HG03280 (cell line): ENCODE data around the gene MTX3.

Experiments used
- ATAC-seq: cut with Tn5 transposase; IDR thresholded peaks from one replicate; pipeline ENCODE4 v1.9.1; 2021; ENCODE audit warnings: mild to moderate bottlenecking, moderate library complexity; ENCODE audit not compliant: unreplicated experiment

Gene MTX3

DNA sequence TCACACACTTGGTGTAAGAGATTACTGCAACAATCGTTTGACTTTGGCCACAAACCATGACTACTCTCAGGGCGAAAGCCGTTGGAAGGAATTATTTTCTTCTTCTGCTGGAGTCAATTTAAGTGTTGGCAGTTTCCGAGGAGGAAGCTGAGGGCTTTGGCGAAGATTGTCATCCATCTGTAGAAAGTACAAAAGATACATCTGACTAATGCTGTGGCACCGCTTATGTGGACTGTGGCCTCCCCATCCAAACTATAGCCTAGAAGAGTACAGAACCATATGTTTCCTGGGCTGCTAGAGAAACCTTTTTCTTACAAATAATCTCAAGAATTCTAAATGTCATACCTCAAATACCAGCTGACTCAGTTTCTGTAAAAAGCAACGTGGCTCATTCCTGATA lies 7.4 kb downstream of the MTX3 start:
- ATAC-seq, result no peak

GRCh38 chr5:79982136-79982535 lies 8.9 kb downstream of the MTX3 start:
- ATAC-seq, result no peak

DNA sequence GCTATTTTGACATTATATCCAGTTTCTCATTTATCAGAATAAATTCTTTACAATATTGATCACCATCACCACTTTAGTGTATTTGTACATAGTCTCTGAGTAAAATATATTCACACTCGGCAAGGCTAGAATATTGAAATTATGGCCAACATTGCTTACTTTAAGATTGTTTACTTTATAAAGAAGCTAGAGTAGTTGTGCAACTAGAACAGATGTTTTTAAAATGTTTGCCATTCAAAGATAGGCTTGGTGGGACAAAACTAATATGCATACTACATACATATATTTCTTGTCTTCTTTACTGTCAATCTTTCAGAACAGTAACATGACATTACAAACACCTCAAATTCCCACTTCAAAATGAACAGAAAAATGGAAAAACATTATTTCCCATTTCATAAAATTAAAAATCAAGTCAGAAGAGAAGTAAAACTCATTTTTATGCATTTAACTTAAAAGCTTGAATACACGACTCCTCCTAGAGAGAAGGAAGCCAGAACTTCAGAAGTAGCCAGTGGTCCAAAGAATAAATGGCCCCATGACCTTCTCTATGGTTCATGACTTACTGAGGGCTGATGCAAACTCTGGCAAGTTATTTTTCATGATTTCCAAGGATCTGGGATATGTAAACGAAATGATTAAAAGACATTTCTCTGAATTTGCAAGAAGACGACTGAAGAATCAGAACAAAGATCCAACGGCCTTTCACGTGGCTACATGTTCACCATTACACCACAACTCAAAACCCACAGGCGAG lies 14.1 kb downstream of the MTX3 start:
- no peak for ATAC-seq

DNA sequence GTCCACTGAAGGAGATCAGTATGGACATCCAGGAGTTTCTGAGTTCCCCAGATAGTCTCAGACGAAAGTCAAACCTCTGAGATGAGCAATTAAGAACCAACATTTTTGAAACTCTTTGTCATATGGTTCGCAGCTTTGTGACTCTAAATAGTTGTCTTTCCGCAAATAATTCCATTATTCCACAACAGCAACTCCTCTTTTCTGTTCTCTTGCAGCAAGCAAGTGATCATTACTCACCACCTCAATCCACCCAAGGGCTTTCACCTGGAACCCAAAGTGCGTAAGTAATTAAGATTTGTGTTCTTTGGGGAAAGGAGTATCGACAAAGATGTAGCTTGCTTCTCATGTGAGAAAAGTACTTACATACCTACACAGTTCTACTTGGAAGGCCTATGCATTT lies 15.6 kb downstream of the MTX3 start:
- ATAC-seq, result no peak

DNA sequence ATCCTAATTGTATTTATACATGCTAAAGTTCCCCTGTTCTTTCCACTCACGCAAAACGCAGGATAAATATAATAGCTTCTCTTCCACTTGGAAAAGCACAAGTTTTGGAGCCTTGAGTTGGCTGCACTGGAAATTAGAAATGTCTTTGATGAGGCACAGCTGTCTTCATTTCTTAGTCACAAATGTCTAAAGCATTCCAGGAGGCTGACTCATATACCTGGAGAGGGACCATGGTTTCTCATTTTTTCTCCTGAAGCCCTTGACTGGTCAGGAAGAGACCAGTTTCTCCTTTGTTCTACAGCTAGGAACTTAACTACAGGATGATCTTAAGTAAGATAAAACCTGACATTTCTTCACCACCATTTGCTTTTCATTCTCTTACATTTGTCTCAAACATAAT lies 16.2 kb downstream of the MTX3 start:
- ATAC-seq, result no peak

DNA sequence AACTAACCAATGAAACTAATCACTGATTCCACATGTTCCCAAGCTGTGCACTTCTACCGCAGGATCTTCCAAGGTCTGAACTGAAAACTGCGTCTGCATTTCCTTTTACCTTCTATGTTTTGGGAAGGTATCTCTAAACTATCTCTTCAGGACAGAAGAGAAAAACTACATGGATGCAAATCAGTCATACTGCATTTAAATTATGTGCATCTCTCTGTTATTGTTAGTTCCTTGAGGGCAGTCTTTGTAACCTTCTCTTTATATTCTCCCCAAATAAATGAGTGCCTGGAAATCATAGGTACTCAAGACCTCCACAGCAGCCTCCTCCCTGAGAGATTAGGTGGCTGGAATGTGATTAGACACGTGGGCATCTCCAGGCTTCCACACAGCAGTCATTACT lies 17.1 kb downstream of the MTX3 start:
- ATAC-seq, result no peak

DNA sequence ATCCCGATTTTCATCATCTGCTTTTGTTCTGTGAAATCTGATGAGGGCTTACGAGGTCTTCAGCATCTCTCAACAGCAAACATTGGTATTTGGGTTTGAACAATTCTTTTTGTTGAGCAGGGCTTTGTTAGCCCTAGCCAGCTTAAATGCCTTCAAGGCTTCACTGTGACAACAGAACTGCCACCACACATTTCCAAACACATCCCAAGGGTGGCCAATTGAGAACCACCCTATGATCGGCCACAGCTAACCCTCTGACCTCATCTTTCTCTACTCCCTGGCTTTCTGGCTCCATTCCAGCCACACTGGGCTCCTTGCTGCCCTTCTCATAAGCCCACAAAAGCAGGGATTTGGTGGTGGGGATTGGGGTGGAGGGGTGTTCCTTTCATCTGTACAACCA lies 17.6 kb downstream of the MTX3 start:
- ATAC-seq, result no peak

DNA sequence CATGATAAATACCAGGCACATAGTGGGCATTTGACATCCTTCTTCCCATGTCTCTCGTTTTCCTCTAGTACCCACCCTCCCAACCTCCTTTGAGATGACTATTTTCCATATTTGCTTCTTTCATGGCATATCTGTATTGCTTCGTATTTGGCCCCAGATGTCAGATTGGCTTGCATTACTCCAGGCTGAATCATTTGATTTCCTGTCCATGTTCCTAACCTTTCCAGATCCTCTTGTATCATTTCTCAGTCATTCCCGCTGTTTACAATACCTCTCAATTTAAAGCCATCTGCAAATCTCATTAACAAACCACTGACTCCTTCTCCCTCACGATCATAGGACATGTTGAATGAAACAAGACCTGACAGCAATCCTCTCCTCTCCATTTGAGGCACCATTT lies 19.9 kb downstream of the MTX3 start:
- ATAC-seq, result no peak

- ATAC-seq, result no peak
Measured at GRCh38 chr5:79966448-79966847, 24.6 kb downstream of the MTX3 start.

GRCh38 chr5:79964136-79964535 lies 26.9 kb downstream of the MTX3 start:
- ATAC-seq, result no peak

DNA sequence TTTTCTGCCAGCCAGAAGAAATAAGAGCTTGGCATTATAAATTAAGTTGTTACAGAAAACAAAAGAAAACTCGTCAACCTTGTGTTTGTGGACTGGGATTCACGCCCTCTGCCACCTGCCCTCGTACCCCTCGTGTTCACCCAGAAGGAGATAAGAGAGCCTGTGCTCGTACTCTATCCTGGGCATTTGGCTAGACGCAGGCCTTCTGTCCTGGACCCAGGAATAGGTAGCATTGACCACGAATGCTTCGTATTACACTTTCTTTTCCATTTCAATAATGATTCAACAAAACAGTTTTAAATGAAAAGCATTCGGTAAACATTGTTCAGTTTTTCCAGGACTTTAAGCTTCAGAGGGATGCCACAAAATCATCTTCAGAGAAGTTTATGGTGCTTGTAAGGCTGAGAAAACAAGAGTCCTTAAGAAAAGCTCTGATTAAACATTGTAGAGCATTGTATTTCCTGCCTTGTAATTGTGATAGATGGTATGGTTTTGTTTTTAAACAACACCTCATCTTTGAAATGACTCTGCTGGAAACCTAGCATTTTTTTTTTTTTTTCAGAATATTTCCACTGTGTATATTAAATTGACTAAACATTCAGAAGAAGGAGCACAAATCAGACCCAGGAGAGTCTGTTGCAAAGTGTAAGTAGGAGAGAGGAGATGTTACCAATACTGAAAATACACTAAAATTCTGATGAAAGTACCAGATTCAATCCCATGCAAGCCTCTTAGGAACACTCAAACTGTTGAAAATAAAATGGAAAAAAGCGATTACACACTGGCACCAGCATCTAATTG lies 27.6 kb downstream of the MTX3 start:
- no peak for ATAC-seq

DNA sequence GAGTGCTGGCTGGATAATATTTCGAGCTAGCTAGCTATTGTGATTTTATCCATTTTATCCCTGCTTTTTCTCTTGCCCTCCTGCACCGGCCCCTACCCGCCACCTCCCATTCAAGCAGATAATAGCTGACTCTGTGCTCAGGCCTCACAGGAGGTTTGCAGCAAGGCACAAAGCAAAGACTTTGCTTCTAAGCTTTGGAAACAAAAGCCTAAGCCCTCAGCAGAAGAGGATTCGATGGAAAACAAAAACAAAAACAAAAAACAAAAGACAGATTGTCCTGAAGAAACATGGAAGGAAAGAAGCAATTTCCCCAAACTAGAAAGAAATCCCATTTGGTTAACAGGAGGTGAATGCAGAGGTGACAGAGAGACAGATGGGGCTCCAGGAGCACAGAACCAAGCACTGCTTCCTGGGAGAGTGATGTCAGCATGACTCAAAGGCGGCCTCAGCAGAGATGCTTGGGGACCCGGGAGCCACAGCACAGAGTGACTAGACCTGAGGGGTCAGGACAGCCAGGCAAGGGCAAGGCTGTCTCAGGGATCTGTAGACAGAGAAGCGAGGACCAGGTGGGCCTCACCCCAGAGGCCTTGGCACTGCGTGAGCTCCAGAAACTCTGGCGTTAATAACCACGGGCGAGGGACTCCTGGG lies 28.4 kb downstream of the MTX3 start:
- no peak for ATAC-seq

- no peak for ATAC-seq
Measured at GRCh38 chr5:79961716-79962574, 29.1 kb downstream of the MTX3 start.

DNA sequence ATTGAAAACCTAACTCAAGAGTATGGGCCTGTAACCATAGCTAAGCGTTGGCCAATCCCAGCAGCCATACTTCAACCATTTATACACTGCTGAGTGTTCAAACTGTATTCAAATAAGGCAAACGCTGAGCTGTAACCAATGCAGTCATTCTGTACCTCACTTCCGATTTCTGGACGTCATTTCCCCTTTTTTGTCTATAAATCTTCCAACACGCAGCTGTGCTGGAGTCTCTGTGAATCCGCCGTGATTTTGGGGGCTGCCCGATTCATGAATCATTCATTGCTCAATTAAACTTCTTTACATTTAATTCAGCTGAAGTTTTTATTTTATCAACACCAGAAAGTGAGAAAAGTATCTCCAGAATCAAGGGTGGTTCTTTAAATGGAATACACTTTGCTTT lies 31.7 kb downstream of the MTX3 start:
- ATAC-seq, result no peak

- no peak for ATAC-seq
Measured at GRCh38 chr5:79955941-79956670, 35.0 kb downstream of the MTX3 start.

- ATAC-seq, result no peak
Measured at GRCh38 chr5:79955356-79955895, 35.6 kb downstream of the MTX3 start.

DNA sequence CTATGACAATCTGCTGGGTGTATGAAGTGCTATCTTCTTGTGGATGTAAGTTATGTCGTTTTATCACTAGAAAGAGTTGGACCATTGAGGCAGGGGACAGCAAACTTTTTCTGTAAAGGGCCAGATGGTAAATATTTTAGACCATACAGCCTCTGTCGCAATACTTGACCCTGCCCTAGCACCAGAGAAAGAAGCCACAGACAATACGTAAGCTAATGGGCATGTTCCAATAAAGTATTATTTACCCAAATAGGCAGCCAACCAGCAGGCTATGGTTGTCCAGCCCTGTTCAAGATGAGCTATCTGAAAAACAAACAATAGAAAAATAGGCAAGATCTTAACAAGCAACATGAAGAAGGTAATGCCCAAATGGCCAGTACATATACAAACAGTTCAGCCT lies 36.4 kb downstream of the MTX3 start:
- no peak for ATAC-seq

GRCh38 chr5:79947567-79947966 lies 43.5 kb downstream of the MTX3 start:
- ATAC-seq, result no peak

GRCh38 chr5:79938468-79938867 lies 52.6 kb downstream of the MTX3 start:
- no peak for ATAC-seq

GRCh38 chr5:79936646-79937216 lies 54.3 kb downstream of the MTX3 start:
- no peak for ATAC-seq
